ENCODE measurements around the gene ODC1. TPM values are rescaled to one million over a fixed set of nuclear protein-coding genes. Genes with fewer than 3 reads are reported as not detected.
A peak's percentile ranks its signal among the peaks of the same experiment; 100 is the strongest.

Gene ODC1
- total RNA-seq, 1 donor: 129 TPM

DNA sequence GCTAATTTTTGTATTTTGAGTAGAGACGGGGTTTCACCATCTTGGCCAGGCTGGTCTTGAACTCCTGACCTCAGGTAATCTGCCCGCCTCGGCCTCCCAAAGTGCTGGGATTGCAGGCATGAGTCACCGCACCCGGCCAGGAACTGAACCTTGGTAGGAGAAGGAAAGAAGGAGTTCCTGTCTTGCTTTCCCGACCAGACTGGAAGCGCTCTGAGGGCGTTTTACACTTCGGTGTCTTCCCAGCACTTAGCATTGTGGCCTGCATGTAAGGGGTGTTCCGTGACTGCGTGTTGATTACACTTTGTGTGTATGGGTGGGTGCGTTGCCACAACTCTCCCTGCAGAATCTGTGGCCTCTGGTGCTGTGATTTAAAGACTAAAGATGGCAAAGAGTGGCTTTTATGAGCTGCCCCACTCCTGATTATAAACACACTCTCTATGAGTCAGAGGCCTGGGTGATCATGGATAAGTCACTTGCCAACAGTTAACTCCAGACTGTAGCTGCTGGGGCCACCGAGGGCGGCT lies 46.0 kb downstream of the ODC1 start:
- peak; percentile 33 for DNase-seq (ENCODE audit: low read depth)
- H3K4me3 ChIP-seq (ENCODE audit: low read depth, low read length): no peak overlapping the region
- TF ChIP-seq, protein P1, sequence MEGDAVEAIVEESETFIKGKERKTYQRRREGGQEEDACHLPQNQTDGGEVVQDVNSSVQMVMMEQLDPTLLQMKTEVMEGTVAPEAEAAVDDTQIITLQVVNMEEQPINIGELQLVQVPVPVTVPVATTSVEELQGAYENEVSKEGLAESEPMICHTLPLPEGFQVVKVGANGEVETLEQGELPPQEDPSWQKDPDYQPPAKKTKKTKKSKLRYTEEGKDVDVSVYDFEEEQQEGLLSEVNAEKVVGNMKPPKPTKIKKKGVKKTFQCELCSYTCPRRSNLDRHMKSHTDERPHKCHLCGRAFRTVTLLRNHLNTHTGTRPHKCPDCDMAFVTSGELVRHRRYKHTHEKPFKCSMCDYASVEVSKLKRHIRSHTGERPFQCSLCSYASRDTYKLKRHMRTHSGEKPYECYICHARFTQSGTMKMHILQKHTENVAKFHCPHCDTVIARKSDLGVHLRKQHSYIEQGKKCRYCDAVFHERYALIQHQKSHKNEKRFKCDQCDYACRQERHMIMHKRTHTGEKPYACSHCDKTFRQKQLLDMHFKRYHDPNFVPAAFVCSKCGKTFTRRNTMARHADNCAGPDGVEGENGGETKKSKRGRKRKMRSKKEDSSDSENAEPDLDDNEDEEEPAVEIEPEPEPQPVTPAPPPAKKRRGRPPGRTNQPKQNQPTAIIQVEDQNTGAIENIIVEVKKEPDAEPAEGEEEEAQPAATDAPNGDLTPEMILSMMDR (IDR thresholded peaks at IDR 0.05; ENCODE audit: insufficient read depth, low read length): no peak

DNA sequence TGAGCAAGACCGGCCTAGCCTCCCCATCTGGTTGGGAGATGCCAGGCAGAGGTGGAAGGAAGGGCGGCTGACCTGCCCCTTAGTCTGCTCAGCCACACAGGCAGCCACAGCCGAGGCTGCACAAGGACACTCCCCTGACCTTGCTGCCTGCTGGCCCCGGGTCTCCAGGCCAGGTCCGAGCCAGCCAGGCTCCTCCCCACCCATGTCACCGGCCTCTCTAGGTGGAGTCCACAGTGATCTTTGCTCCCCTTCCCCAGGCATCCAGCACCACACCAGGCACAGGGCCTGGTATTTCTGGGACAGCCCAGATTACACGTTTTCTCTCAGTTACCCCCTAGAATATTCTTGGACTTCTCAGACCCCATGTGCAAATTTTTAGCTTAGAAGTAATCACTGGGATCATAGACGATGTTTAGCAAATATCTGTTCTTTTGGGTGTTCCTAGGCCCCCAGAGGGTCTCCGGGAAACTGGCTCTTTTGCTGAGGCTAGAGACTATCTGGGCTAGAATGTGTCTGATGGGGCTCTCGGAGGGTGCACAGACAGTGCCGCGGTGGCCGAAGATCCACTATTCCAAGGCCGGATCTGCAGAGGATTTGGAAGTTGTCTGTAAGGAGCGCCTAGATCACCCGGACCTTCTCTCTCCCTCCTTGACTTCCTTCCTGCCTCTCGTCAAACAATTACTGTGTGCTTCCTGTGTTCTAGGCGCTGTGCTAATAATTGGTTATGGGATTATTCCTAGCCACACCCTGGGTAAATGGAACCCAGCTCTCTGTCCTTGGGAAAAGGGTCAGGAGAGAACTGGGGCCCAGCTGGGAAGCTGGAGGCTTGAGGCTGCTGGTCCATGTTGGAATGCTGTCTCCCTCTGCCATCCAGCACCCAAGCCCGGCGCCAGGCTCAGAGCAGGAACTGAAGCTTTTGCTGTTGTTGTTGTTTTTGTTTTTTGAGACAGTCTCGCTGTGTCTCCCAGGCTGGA lies 46.9 kb downstream of the ODC1 start:
- H3K4me3 ChIP-seq (ENCODE audit: low read depth, low read length): no peak overlapping the region

DNA sequence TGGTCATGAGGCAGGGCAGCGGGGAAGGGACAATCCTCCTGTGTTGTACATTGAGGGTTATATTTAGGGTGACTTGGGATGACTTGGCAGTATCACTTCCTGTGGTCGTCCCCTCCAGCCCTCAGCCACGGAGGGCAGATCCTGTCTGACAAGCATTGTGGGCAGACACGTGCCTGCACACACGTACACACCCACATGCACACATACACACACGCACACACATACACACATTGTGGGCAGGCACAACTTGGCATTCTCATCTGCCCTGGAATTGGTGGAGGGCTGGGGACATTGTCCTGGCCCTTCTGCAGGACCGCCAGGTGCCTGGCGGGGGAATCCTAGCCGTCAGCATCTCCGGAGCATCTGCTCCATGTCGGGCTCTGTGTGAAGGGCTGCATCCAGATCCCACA lies 47.6 kb downstream of the ODC1 start:
- TF ChIP-seq, protein P1 (IDR thresholded peaks at IDR 0.05; ENCODE audit: insufficient read depth, low read length): no peak
- DNase-seq (ENCODE audit: low read depth): no peak
- no peak overlapping the region for H3K4me3 ChIP-seq (ENCODE audit: low read depth, low read length)

More for the DNA sequence above, 46.9 kb downstream of the ODC1 start:
- no peak for DNase-seq (ENCODE audit: low read depth)
- TF ChIP-seq, protein P1 (IDR thresholded peaks at IDR 0.05; ENCODE audit: insufficient read depth, low read length): no peak

DNA sequence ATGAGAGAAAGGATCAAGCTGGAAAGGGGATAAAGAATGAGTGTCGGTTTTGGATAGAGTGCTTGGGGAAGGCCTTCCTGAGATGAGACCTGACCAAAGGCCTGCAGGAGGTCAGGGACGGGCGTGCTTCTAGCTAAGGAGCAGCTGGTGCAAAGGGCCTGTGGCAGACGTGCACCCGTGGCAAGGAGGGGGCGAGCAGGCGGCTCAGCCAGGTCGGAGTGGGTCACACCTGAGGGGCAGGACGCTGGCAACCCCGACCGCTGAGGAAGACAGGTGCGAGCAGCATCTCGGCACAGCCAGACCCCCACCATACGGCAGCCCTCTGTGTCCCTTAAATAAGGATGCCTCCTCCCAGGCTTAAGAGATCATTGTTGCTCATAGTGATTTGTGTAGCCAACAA lies 48.1 kb downstream of the ODC1 start:
- no peak overlapping the region for H3K4me3 ChIP-seq (ENCODE audit: low read depth, low read length)

DNA sequence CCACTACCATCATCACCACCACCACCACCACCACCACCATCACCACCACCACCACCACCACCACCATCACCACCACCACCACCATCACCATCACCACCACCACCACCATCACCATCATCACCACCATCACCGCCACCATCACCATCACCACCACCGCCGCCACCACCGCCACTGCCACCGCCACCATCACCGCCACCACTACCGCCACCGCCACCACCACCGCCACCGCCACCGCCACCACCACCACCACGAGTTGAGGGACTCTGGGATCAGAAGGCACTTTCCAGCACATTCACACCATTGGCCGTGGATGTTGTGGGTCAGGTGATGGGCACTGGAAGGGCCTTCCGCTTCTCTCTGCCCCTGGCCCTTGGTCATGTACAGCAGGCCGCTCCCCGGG lies 48.8 kb downstream of the ODC1 start:
- TF ChIP-seq, protein P1 (IDR thresholded peaks at IDR 0.05; ENCODE audit: insufficient read depth, low read length): no peak
- H3K4me3 ChIP-seq (ENCODE audit: low read depth, low read length): no peak overlapping the region

More for the DNA sequence above, 48.1 kb downstream of the ODC1 start:
- TF ChIP-seq, protein P1 (IDR thresholded peaks at IDR 0.05; ENCODE audit: insufficient read depth, low read length): no peak
- no peak for DNase-seq (ENCODE audit: low read depth)

DNA sequence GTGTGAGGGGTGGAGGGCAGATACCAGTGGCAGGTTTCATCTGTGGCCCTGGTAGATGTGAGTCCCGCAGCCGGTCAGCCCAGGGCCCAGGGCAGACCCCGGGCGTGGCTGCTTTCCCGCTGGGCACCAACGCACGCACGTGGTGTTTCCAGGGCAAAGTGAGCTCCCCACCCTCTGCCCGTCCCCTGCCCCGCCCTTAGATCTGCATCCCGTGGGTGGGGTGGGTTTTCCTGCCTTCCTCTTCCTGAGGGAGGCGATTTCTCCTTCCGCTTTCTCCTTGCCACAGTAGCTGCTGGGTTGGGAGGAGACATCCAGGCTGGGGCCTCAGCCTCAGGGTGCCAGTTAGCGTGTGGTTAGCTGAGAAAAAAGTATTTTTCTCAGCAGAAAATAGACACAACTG lies 49.6 kb downstream of the ODC1 start:
- DNase-seq (ENCODE audit: low read depth): no peak
- TF ChIP-seq, protein P1 (IDR thresholded peaks at IDR 0.05; ENCODE audit: insufficient read depth, low read length): no peak
- H3K4me3 ChIP-seq (ENCODE audit: low read depth, low read length): no peak overlapping the region

More for the DNA sequence above, 48.8 kb downstream of the ODC1 start:
- DNase-seq (ENCODE audit: low read depth): no peak

Data from fibroblast of the aortic adventitia (primary cell).